GM12865 (cell line): ENCODE measurements around the gene CD84.

Experiments used
- DNase-seq: peaks from one replicate; pipeline ENCODE4 v3.0.0; 2010; ENCODE audit warnings: low read depth
- H3K4me3 ChIP-seq: 2 replicates; pipeline ENCODE4 v1.5.1; 2011; ENCODE audit warnings: mild to moderate bottlenecking, low read depth, low read length, control low read depth
- TF ChIP-seq, protein P1 (sequence below): IDR thresholded peaks from 2 replicates; pipeline ENCODE4 v1.5.1; 2011; ENCODE audit warnings: low read length, control low read depth, low read depth, inconsistent platforms; ENCODE audit not compliant: insufficient read depth; ENCODE audit errors: missing control alignments

CD84 gene

DNA sequence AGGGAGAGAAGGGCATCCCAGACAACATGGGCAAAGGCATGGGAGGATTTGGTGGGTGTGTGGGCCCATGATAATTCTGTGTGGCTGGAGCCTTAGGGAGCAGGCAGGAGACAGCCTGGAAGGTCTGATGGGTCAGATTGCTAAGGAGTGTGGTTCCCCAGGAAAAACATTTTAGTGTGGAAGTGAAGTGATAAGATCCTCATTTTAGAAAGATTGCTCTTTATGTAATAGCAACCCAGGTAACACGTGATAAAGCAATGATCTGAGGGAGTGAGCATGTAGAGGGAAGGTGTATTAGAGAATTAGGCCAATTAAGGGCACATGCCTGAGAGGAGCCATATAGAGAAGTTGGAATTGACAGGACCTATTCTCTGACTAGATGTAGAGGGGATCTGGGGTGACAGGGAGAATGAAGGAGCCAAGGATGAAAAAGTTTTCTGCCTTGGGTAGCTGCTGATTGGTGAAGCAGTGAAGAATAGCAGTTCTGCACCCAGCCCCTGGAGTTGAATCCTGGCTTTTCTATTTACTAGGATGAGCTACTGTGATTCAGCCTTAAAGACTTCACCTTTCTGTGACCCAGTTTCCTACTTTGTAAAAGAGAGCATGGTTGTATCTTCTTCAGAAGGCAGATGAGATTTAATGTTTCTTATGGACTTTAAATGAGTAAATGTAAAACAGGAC lies 37.5 kb downstream of the CD84 start:
- DNase-seq: no peak
- H3K4me3 ChIP-seq: no peak overlapping the region
- TF ChIP-seq, protein P1, sequence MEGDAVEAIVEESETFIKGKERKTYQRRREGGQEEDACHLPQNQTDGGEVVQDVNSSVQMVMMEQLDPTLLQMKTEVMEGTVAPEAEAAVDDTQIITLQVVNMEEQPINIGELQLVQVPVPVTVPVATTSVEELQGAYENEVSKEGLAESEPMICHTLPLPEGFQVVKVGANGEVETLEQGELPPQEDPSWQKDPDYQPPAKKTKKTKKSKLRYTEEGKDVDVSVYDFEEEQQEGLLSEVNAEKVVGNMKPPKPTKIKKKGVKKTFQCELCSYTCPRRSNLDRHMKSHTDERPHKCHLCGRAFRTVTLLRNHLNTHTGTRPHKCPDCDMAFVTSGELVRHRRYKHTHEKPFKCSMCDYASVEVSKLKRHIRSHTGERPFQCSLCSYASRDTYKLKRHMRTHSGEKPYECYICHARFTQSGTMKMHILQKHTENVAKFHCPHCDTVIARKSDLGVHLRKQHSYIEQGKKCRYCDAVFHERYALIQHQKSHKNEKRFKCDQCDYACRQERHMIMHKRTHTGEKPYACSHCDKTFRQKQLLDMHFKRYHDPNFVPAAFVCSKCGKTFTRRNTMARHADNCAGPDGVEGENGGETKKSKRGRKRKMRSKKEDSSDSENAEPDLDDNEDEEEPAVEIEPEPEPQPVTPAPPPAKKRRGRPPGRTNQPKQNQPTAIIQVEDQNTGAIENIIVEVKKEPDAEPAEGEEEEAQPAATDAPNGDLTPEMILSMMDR: no peak

DNA sequence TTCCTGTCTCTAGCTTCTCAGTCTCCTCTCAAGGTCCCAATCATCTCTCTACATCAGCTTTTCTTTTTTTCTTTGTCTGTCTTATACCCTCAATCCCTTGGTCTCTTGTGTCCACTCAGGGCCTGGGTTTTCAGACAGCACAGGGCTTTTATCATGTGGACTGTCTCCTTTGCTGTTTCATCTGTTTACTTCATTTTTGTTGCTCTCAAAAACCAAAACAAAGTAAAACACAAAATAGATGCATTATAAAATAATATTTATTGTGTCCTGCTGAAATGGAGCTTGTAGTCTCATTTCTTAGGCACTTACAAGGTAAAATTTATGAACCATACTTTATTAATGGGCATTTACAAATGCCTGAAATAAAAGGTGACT lies 38.5 kb downstream of the CD84 start:
- TF ChIP-seq, protein P1: no peak
- no peak for DNase-seq
- peak overlapping the region; percentile 32 for H3K4me3 ChIP-seq

DNA sequence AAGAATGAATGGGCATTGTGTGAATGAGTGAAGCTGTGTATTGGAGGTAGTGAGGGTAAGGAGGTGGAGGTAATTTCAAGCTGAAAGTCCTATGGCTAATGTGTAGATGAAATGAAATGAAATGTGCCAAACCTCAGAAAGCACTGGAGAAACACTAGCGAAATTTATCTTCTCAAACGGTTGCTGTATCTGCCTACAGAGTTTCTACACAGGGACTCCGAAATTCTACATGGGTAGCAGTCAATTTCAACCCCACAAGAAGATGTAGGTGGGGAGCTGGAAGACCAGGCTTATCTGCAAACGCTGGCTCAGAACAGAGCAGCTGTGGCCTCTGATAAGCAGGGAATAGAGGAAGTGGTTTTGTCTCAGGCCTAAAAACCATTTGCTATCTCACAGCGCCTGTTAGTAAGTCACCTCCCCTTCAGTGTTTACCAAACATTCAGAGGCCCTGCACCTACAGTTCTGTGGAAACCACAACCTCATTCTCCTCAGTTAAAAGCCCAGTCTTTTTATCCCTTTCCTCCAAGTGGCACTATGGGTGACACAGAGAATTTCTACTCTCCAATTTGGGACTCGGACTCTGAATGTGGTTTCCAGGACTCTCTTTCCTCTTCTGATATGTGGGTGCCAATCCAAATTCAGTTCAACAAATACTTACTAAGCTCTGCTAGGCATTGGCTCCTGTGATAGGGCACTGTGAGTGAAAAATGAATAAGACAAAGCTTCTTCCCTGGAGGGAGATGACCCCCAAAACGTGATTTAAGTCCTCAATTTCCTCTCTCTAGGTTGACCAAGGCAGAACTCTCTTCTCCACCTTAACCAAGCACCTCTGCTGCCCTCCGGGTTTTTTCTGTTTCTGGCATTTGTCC lies 39.1 kb downstream of the CD84 start:
- peak overlapping the region; percentile 32 for H3K4me3 ChIP-seq
- TF ChIP-seq, protein P1: no peak
- DNase-seq: peak; percentile 93

DNA sequence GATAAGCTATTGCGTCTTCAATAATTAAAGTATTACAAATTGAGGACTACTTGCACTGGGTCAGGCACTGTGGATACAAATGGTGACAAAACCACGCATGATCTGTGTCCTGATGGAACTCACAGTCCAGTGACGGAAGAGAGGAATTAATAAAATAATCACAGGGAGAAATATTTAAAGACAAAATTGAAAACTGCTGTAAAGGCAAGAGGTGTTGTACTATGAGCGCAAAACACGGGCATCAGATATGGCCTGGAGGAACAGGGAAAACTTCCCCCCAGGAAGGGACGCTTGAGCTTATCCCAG lies 39.7 kb downstream of the CD84 start:
- H3K4me3 ChIP-seq: no peak overlapping the region; the same call in 1 of the 2 replicates
- DNase-seq: no peak
- TF ChIP-seq, protein P1: no peak

DNA sequence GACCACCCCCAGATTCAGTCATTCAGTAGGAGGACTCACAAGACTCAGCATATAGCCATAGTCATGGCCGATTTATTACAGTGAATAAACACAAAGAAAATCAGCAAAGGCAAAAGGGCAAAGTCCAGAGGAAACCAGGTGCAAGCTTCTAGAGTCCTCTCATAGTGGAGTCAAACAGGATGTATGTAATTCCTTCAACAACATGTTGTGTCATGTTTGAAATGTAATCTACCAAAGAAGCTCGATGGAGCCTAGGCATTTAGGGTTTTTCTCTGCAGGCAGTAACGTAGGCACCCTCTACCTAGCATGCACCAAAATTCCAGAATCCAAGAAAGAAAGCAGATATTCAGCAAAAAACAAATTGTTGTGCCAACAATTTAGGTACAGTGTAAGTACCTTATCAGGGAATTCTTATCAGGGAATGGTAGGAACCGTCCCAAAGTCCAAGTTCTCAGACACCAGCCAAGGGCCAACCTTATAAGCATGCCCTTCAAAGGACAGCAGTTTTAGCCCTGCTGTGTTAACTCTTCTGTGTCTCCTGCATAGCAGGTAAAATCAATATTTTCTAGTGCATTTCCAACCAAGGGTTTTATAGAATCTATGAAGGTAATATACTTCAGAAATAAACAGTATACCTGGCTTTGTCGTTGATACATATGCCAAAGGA lies 40.2 kb downstream of the CD84 start:
- H3K4me3 ChIP-seq: no peak overlapping the region
- TF ChIP-seq, protein P1: no peak
- DNase-seq: no peak

DNA sequence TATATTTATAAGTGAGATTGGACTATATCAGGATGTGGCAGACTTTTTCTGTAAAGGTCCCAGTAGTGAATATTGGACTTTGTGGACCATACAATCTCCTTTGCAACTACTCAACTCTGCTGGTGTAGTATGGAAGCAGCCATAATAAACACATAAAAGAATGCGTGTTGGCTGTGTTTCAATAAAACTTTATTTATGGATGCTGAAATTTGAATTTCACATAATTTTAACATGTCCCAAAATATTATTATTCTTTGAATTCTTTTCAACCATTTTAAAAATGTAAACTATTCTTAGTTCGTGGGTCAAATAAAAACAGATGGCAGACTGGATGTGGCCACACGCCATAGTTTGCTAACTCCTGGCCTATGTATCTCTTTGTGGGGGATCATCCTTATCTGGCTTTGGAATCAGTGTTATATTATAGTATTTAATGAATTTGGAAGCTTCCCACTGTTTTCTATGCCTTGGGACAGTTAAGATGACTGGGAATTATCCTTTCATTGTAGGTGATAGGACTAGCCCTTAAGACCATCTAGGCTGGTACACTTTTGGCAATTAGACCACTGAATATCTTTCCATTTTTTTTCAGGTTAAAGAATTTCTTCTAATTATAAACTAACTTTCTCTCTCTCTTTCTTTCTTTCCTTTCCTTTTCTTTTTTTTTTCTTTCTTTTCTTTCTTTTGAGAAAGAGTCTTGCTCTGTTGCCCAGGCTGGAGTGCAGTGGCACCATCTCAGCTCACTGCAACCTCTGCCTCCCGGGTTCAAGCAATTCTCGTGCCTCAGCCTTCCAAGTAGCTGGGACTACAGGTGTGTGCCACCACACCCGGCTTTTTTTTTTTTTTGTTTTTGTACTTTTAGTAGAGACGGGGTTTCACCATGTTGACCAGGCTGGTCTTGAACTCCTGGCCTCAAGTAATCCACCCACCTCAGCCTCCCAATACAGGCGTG lies 41.3 kb downstream of the CD84 start:
- no peak for DNase-seq
- H3K4me3 ChIP-seq: no peak overlapping the region
- TF ChIP-seq, protein P1: no peak
